ENCODE data around the gene TFDP1. TPM values are rescaled to one million over a fixed set of nuclear protein-coding genes. Genes with fewer than 3 reads are reported as not detected.

TFDP1 gene
- total and polyA plus RNA-seq, 9 donors, result 29.7 to 73.9 (median 59.5) TPM

- H3K4me1 ChIP-seq (ENCODE audit: control insufficient read depth, insufficient read depth, low read length), result peaks cover 11% of the 10 kb centered on the region
- H3K27ac ChIP-seq (ENCODE audit: low read length), result peak overlapping the region; percentile 55
- H3K36me3 ChIP-seq (ENCODE audit: control insufficient read depth, insufficient read depth, low read length), result no peaks in the 10 kb centered on the region
- no peaks in the 10 kb centered on the region for H3K27me3 ChIP-seq (ENCODE audit: control insufficient read depth, insufficient read depth, low read length)
- peak; percentile 73 for DNase-seq
- no peaks in the 10 kb centered on the region for H3K9me3 ChIP-seq (replicated peaks; ENCODE audit: control insufficient read depth, low read depth, low read length)
- 58% methylated on average over 37 of the region's 42 CpGs for WGBS (ENCODE audit: insufficient coverage)
- no peak overlapping the region for H3K4me3 ChIP-seq (ENCODE audit: low read length)
Measured at GRCh38 chr13:113647351-113648215, 63.0 kb downstream of the TFDP1 start.

GRCh38 chr13:113648216-113648610 lies 63.7 kb downstream of the TFDP1 start:
- H3K27ac ChIP-seq (ENCODE audit: low read length), result no peak overlapping the region
- 89% methylated on average over 10 of the region's 13 CpGs for WGBS (ENCODE audit: insufficient coverage)
- no peak for DNase-seq

GRCh38 chr13:113649212-113649611 lies 64.7 kb downstream of the TFDP1 start:
- WGBS (ENCODE audit: insufficient coverage), result 93% methylated on average over 17 of the region's 17 CpGs
- DNase-seq, result no peak
- Histone ChIP-seq H3K4me3 (ENCODE audit: low read length) (no peak overlapping the region), H3K27me3 (ENCODE audit: control insufficient read depth, insufficient read depth, low read length) (no peaks in the 10 kb centered on the region), H3K4me1 (ENCODE audit: control insufficient read depth, insufficient read depth, low read length) (peaks cover 24% of the 10 kb centered on the region), H3K27ac (ENCODE audit: low read length) (no peak overlapping the region), H3K9me3 (replicated peaks; ENCODE audit: control insufficient read depth, low read depth, low read length) (no peaks in the 10 kb centered on the region), H3K36me3 (ENCODE audit: control insufficient read depth, insufficient read depth, low read length) (no peaks in the 10 kb centered on the region)

More at GRCh38 chr13:113648216-113648610, 63.7 kb downstream of the TFDP1 start:
- no peaks in the 10 kb centered on the region for H3K27me3 ChIP-seq (ENCODE audit: control insufficient read depth, insufficient read depth, low read length)
- H3K36me3 ChIP-seq (ENCODE audit: control insufficient read depth, insufficient read depth, low read length), result no peaks in the 10 kb centered on the region
- H3K4me1 ChIP-seq (ENCODE audit: control insufficient read depth, insufficient read depth, low read length), result peaks cover 17% of the 10 kb centered on the region
- no peak overlapping the region for H3K4me3 ChIP-seq (ENCODE audit: low read length)
- H3K9me3 ChIP-seq (replicated peaks; ENCODE audit: control insufficient read depth, low read depth, low read length), result no peaks in the 10 kb centered on the region

GRCh38 chr13:113650275-113650674 lies 65.7 kb downstream of the TFDP1 start:
- H3K36me3 ChIP-seq (ENCODE audit: control insufficient read depth, insufficient read depth, low read length), result no peaks in the 10 kb centered on the region
- peaks cover 24% of the 10 kb centered on the region for H3K4me1 ChIP-seq (ENCODE audit: control insufficient read depth, insufficient read depth, low read length)
- no peaks in the 10 kb centered on the region for H3K27me3 ChIP-seq (ENCODE audit: control insufficient read depth, insufficient read depth, low read length)
- WGBS (ENCODE audit: insufficient coverage), result 92% methylated on average over 10 of the region's 15 CpGs
- no peak for DNase-seq
- H3K27ac ChIP-seq (ENCODE audit: low read length), result no peak overlapping the region
- H3K9me3 ChIP-seq (replicated peaks; ENCODE audit: control insufficient read depth, low read depth, low read length), result no peaks in the 10 kb centered on the region
- H3K4me3 ChIP-seq (ENCODE audit: low read length), result no peak overlapping the region

- Histone ChIP-seq H3K9me3 (replicated peaks; ENCODE audit: control insufficient read depth, low read depth, low read length) (no peaks in the 10 kb centered on the region), H3K27ac (ENCODE audit: low read length) (no peak overlapping the region), H3K27me3 (ENCODE audit: control insufficient read depth, insufficient read depth, low read length) (no peaks in the 10 kb centered on the region), H3K36me3 (ENCODE audit: control insufficient read depth, insufficient read depth, low read length) (no peaks in the 10 kb centered on the region), H3K4me1 (ENCODE audit: control insufficient read depth, insufficient read depth, low read length) (peaks cover 24% of the 10 kb centered on the region), H3K4me3 (ENCODE audit: low read length) (no peak overlapping the region)
- WGBS (ENCODE audit: insufficient coverage), result 93% methylated on average over 8 of the region's 16 CpGs
- DNase-seq, result no peak
Measured at GRCh38 chr13:113650731-113651148, 66.2 kb downstream of the TFDP1 start.

- Histone ChIP-seq H3K4me3 (ENCODE audit: low read length) (no peak overlapping the region), H3K36me3 (ENCODE audit: control insufficient read depth, insufficient read depth, low read length) (no peaks in the 10 kb centered on the region), H3K27ac (ENCODE audit: low read length) (no peak overlapping the region), H3K9me3 (replicated peaks; ENCODE audit: control insufficient read depth, low read depth, low read length) (no peaks in the 10 kb centered on the region), H3K4me1 (ENCODE audit: control insufficient read depth, insufficient read depth, low read length) (peaks cover 24% of the 10 kb centered on the region), H3K27me3 (ENCODE audit: control insufficient read depth, insufficient read depth, low read length) (no peaks in the 10 kb centered on the region)
- DNase-seq, result no peak
- WGBS (ENCODE audit: insufficient coverage), result 86% methylated on average over 31 of the region's 37 CpGs
Measured at GRCh38 chr13:113651511-113652403, 67.2 kb downstream of the TFDP1 start.

- Histone ChIP-seq H3K4me1 (ENCODE audit: control insufficient read depth, insufficient read depth, low read length) (peaks cover 18% of the 10 kb centered on the region), H3K27ac (ENCODE audit: low read length) (no peak overlapping the region), H3K4me3 (ENCODE audit: low read length) (no peak overlapping the region), H3K27me3 (ENCODE audit: control insufficient read depth, insufficient read depth, low read length) (no peaks in the 10 kb centered on the region), H3K9me3 (replicated peaks; ENCODE audit: control insufficient read depth, low read depth, low read length) (no peaks in the 10 kb centered on the region), H3K36me3 (ENCODE audit: control insufficient read depth, insufficient read depth, low read length) (no peaks in the 10 kb centered on the region)
- no peak for DNase-seq
- 69% methylated on average over 15 of the region's 24 CpGs for WGBS (ENCODE audit: insufficient coverage)
Measured at GRCh38 chr13:113652404-113653263, 68.1 kb downstream of the TFDP1 start.

GRCh38 chr13:113653264-113654174 lies 69.0 kb downstream of the TFDP1 start:
- 13% methylated on average over 17 of the region's 24 CpGs for WGBS (ENCODE audit: insufficient coverage)
- no peaks in the 10 kb centered on the region for H3K27me3 ChIP-seq (ENCODE audit: control insufficient read depth, insufficient read depth, low read length)
- no peaks in the 10 kb centered on the region for H3K9me3 ChIP-seq (replicated peaks; ENCODE audit: control insufficient read depth, low read depth, low read length)
- peak; percentile 38 for DNase-seq
- H3K36me3 ChIP-seq (ENCODE audit: control insufficient read depth, insufficient read depth, low read length), result no peaks in the 10 kb centered on the region
- H3K4me3 ChIP-seq (ENCODE audit: low read length), result no peak overlapping the region
- peaks cover 13% of the 10 kb centered on the region for H3K4me1 ChIP-seq (ENCODE audit: control insufficient read depth, insufficient read depth, low read length)
- H3K27ac ChIP-seq (ENCODE audit: low read length), result no peak overlapping the region

GRCh38 chr13:113654175-113654560 lies 69.6 kb downstream of the TFDP1 start:
- no peaks in the 10 kb centered on the region for H3K27me3 ChIP-seq (ENCODE audit: control insufficient read depth, insufficient read depth, low read length)
- no peaks in the 10 kb centered on the region for H3K9me3 ChIP-seq (replicated peaks; ENCODE audit: control insufficient read depth, low read depth, low read length)
- WGBS (ENCODE audit: insufficient coverage), result 53% methylated on average over 5 of the region's 9 CpGs
- DNase-seq, result peak; percentile 32
- H3K4me1 ChIP-seq (ENCODE audit: control insufficient read depth, insufficient read depth, low read length), result peaks cover 13% of the 10 kb centered on the region
- no peaks in the 10 kb centered on the region for H3K36me3 ChIP-seq (ENCODE audit: control insufficient read depth, insufficient read depth, low read length)
- no peak overlapping the region for H3K4me3 ChIP-seq (ENCODE audit: low read length)
- H3K27ac ChIP-seq (ENCODE audit: low read length), result no peak overlapping the region
